Effector CD8-positive, alpha-beta T cell (primary cell): ENCODE data around the gene SLC7A9.

Experiments used
- DNase-seq: peaks from one replicate; lab custom pipeline; 2025; lab: John Stamatoyannopoulos, UW
- total RNA-seq, 4 experiments: gene quantifications; one replicate each; lab custom pipeline; 2026; lab: John Stamatoyannopoulos, UW

Gene SLC7A9
- total RNA-seq = 0 to 1.3 (median 0.69) reads per million in 4 experiments

DNA sequence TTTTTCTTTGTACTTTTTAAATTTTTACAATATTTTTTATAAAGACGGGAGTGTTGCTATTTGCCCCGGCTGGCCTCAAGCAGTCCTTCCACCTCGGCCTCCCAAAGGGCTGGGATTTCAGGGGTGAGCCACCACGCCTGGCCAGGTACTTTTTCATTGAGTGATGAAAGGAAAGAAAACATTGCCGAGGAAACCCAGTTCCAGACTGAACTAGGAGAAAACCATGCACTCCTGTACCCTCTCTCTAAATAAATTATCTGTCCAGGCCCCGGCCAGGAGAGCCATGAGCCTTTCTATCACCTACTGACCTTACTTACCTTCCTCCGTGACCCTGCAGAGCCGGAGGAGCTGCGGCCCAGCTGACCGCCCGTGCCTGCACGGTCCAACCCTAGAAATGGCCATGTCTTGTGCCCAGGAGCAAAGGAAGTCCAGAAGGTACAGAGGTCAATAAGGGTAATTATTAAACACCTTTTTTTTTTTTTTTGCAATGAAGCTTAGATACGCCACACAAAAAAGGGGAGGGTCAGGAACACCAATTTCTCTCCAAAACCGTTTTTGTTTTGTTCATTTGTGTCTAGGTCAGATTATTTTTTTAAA is at the start of gene SLC7A9:
Gene SLC7A9 (minus strand): TSS at position 399 of the 597 bp plus-strand sequence. CDS start 1,233 bp downstream, outside the sequence.
- DNase-seq = no peak

DNA sequence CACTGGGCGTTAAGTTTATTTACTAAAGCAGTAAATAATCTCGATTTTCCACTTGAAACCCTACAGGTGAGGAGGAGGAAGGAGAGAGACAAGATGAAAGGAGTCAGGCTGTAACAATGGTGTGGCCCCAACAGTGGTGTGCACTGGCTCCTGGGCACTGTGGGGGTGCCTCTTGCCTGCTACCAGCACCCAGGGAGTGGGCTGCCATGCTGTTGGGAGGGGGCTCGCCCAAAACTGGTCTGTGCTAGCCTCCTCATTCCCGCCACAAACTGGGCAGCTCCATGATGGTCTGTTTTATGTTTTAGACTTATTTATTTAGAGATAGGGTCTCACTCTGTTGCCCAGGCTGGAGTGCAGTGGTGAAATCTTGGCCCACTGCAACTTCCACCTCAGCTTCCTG is 49.8 kb upstream of the SLC7A9 start:
- no peak for DNase-seq

DNA sequence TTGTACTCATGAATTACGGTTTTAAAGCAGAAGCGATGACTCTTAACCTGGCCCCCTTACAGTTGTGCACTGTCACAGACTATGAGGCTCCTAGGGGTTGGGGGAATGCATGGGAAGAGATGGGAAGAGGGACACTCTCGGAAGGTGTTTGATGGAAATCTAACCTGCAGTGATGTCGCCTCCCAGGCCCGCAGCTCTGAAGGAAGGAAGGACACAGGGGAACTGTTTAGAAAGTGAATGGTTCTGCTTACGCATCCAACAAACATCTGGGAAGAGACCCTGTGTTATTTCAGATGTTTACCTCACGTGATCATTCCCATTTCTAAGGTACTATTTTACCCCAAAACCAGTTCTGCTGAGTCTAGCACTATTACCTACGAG is 48.0 kb upstream of the SLC7A9 start:
- no peak for DNase-seq

DNA sequence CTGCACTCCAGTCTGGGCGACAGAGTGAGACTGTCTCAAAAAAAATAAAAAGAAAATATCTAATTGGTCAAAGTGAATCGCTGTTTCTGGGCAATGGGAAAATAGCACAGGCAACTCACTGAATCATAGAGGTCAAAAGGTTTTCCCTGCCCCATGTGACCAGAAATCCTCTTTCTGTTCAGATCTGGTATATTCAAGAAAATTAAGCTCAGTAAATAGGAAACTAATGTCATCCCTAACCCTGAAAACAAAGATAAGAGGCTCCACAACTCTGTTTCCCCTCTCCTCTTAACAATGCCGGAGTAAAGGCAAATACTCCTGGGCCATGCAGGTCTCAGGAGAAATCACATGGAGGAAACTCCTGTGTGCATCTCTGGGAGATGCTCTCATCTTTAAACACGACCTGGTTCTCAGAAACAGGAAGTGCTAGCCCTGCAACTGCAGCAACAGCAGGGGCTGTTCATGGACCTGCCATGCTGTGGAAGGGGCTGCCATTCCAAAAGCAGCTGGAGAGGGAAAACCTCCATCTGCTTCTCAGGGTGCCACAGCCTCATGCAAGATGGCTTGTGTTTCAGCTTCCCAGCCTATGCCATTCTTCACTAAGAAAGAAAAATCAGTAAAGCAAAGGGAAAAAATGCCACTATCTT is 47.5 kb upstream of the SLC7A9 start:
- no peak for DNase-seq

DNA sequence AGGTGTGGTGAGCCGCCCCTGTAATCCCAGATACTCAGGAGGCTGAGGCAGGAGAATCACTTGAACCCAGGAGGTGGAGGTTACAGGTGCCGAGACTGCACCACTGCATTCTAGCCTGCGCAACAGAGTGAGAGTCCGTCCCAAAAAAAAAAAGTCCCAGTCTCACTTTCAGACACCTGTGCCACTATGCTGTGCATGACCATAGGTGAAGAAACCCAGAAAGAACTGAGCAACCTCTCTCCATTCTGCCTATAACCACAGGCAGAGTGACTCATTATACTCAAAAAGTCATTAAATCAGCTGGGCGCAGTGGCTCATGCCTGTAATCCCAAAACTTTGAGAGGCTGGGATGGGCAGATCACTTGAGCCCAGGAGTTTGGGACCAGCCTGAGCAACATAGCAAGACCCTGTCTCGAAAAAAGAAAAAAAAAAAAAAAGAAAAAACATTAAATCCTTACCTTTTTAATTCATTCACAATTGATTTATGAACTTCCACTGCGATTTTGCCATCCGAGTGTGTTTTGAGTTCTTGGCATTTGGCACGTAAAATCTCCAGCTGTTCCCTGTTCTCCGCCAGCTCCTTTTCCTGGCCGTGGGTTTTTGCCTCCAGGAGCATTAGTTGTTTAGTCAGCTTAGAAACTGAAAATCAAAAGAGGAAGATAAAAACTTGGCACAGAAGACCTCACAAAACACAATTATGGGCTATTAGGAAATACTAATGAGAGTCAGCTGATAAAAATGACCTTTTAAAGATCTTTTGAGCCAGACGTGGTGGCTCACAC is 45.5 kb upstream of the SLC7A9 start:
- DNase-seq = no peak

DNA sequence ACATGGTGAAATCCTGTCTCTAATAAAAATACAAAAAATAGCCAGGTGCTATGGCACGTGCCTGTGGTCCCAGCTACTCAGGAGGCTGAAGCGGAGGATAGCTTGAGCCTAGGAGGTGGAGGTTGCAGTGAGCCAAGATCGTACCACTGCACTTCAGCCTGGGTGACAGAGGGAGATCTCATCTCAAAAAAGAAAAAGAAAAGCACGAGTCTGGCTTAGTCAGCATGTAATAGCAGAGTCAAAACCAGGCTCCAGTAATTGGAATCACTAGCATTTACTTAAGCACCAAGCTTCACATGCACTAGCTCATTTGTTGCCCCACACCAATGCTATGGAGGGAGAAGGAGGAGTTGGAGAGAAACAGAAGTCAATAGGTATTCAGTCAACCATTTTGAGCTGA is 41.9 kb upstream of the SLC7A9 start:
- DNase-seq = no peak

DNA sequence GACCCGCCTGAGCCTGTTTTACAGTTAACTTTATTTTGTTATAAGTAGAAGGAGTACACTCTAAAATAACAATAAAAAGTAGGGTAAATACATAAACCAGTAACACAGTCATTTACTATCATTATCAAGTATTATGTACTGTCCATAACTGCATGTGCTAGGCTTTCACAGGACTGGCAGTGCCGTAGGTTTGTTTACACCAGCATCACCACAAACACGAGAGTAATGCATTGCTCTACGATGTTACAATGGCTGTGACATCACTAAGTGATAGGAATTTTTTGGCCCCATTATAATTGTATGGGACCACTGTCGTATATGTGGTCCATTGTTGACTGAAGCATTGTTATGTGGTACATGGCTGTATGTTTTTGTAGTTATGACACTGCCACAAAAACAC is 41.3 kb upstream of the SLC7A9 start:
- no peak for DNase-seq

DNA sequence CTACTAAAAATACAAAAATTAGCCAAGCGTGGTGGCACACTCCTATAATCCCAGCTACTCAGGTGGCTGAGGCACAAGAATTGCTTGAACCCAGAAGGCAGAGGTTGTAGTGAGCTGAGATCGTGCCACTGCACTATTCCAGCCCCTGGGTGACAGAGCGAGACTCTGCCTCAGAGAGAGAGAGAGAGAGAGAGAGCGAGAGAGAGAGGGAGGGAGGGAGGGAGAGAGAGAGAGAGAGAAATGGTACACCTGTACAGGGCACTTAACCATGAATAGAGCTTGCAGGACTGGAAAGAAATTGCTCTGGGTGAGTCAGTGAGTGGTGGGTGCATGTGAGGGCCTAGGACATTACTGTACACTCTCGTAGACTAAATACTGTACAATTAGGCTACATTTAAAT is 40.5 kb upstream of the SLC7A9 start:
- DNase-seq = no peak

DNA sequence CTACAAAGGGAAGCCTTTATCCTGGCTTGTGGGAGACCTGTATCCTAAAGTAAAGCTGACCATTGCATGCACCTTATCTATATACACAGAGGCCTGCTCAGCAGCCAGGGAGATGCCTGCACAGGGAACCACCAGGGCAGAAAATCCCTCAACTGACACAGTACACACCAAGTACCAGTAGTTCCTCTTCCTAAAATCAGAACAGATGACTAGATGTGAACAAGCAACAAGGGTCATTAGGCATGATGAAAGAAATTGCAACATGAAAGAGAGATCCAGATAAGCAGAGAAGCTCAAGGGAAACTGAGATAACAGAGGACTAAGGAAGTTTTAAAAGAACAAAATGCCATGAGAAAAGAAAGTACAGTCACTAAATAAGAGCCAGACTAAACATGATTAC is 39.7 kb upstream of the SLC7A9 start:
- DNase-seq = no peak

DNA sequence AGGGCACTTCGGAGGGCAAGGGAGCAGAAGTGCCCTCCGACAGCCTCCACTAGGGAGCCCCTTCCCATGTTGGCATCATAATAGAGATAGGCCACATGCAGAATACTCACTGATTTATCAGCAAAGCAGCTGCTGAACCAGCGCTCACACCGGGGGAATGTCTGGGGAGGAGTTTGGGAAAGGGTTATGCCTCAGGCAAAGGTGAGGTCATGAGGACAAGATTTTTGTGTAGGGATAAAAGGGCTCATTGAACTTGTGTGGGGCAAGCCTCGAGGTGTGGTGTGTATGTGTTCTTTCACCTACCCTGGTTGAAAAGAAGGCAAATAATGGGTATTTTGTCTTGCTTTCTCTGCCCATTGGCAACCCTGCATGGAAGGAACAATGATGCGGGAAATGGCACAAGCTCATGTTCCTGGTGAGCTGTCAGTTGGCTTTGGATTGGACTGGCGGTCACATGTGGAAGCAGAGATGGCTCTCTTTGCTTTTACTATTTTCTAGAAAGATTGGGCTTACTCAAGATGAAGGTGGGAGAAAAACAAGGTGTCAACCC is 39.1 kb upstream of the SLC7A9 start:
- no peak for DNase-seq

DNA sequence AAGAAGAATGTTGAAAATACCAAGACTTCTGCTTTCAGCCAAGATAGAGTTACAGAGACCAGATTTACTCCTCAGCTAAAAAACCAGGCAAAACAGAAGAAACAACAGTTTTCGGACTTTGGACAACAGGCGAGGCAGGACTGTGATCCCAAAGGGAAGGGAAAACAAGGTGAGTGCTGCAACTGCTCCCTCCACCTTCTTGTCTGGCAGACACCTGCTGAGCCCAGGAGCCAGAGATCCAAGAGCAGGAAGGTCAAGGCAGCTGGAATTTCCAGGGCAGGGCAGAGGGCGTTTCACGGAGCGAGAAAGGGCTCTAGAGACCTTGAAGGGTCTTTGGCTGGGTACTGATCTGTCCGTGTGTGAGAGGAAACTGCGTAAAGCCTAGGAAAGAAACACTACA is 32.9 kb upstream of the SLC7A9 start:
- no peak for DNase-seq

DNA sequence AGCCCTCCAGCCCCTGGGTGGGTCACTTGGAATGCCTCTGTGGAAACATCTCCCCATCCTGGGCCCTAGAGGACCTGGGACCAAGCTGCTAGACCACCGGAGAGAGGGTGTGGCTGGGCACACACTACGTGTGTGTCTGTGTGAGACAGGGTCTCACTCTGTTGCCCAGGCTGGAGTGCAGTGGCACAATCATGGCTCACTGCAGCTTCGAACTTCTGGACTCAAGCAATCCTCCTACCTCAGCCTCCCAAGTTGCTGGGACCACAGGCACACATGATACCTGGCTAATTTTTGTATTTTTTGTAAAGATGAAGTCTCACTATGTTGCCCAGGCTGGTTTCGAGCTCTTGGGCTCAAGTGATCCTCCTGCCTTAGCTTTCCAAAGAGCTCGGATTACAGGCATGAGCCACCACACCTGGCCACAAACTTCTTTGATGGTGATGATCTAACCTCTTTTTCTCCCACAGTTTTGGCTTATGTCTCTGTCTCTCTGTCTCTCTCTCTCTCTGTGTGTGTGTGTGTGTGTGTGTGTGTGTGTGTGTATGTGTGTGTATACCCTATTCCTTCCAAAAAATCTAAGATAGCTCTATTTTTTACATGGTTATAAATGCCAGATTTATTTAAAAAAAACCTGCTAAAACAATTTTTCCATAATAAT is 32.1 kb upstream of the SLC7A9 start:
- no peak for DNase-seq

DNA sequence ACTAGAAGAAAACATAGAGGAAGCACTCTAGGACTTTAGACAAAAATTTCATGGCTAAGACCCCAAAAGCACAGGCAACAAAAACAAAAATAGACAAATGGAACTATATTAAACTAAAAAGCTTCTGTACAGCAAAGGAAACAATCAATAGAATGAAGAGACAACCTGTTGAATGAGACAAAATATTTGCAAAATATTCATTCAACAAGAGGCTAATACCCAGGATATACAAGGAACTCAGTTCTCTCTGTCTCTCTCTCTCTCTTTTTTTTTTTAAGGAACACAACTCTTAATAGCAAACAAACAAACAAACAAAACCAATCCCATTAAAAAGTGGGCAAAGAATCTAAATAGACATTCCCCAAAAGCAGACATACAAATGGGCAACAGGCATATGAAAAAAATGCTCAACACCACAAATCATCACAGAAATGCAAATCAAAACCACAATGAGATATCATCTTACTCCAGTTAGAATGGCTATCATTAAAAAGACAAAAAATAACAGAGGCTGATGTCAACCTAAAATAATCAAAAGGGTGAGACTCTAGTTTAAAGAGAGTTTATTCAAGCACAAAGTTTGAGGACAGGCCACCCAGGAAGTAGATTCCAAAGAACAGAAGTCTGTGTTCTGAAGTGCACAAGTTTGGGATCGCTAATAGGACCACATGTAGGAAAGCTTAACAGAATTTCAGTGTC is 27.1 kb upstream of the SLC7A9 start:
- DNase-seq = no peak

DNA sequence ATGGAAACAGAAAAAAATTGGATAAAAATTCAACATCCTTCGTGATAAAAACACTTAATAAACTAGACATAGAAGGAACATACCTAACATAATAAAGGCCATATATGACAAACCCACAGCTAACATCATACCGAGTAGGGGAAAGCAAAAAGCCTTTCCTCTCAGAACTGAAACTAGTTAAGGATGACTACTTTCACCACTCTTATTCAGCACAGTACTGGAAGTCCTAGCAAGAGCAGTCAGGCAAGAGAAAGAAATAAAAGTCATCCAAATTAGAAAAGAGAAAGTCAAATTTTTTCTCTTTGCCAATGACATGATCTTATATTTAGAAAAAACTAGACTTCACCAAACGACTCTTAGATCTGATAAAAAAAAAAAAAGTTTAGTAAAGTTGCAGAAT is 25.8 kb upstream of the SLC7A9 start:
- DNase-seq = no peak

DNA sequence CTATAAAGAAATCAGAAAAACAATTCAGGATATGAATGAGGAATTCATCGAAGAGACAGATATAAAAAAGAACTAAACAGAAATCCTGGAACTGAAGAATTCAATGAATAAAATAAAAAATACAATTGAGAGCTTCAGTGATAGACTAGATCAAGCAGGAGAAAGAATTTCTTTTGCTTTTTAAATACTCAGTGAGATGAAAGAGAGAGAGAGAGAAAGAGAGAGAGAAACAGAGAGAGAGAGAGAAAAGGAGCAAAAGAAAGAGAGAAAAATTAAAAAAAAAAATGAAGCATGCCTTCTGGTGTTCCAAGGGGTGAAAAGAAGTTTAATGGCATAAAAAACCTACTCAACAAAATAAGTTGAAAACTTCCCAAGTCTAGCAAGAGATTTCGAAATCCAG is 22.0 kb upstream of the SLC7A9 start:
- no peak for DNase-seq

DNA sequence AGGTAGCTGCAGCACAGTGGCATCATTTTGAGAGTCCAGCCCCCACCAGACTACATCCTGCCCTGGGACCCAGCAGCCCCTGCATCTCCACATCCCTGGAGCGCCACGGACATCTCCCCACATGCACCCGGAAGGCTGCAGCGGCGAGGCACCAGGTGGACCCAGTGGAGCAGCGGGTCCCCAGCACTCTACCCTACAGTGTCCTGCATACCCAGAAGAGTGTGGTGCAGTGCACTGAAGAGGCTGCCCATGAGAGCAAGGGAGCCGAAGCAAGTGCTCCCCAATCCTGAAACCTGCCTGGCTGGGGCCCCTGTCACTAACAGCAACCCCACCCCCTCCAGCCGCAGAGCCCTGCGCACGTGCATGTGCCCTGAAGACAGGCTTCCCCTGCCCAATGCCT is 21.3 kb upstream of the SLC7A9 start:
- DNase-seq = no peak

DNA sequence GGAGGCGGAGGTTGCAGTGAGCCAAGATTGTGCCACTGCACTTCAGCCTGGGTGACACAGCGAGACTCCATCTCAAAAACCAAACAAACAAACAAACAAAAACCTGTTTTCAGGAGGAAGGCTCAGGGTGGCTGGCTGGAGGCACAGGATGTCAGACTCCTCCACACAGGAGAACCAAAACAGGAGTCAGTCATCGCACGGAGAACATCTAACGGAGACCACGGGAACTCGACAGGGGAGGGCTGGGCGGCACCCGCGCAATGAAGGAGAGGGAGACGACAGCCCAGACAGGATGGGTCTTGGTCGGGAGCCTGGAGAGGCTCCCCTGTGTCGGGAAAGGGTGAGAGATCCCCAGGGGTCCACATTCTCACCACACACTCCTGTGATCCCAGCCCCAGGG is 20.8 kb upstream of the SLC7A9 start:
- DNase-seq = no peak

DNA sequence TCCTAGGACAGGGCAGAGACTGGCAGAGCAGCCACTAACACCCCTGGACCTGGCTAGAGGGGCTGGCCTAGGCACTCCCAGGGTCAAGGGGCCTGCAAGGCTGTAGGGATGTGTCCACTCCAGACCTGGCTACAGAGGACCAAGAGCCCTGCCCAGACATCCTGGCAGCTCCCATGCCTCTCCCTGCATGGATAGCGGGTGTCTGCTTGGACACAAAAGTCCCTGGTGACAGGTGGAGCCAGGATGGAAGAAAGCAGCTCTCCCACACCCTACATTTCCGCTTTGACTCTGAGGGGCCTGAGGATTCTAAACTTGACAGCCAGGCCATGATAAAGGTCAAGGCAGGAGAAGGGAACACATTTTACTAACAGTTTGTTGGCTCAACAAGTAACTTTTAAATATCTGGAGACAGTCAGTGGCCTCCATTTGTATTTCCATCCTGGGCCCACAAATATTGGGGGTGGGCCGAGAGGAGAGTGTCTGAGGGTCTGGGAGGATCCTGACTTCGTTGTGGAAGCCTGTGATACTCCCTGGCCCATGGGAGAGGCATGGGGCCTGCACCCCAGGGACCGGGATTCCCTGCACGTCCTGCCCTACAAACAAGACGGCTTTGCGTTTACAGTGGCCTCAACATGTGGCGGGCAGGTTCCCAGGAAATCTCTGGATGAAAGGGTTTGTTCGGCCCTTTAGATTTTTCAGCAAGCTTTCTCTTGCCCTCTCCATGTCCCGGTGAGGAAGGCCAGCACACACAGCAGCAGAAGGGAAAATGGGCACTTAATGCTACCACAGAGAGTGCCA is 19.8 kb upstream of the SLC7A9 start:
- no peak for DNase-seq

DNA sequence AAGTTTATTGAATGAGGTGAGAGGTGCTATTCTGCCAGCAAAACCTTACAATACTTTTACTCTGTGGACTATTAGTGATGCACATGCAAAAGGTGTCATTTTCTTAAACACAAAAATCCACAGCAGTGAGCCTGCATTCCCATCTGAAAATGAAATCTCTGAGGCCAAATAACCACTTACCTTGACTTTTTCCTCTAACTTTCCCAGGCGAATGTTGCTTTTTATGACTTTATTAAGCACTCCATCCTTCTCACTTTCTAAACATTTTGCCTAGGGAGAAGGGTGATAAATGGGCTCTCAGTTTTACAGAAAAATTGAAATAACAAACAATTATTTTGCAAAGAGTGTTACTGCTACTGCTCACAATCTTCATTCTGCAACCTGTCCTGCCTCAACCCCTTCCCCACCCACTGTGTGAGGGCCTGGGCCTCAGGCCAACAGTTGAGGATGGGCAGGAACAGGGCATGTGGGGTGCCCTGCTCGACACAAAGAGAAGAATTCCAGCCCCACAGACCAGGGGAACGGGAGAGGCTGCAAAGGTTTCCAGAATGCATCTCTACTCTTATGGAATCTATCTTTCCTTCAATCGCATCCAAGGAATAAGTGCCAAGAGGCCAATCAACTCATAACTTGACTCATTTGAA is 18.1 kb upstream of the SLC7A9 start:
- DNase-seq = no peak

DNA sequence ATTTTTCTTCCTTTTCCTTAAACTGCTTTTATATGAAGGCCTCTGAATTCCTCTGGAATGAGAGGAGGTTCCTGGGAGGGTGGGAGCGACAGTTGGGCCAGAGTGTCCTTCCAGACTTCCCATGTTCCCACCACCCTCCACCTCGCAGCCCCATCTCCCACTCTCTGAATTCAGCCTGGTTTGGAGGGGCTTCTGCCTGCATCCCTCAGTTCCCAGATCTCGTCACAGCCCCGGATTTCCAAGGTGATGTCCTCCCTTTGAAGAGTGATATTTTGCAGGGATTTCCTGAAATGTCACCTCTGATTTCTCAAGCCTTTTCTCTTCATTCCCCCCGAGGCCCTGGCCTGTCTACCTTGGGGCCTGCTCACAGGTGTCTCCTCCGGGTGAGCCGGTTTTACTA is 16.7 kb upstream of the SLC7A9 start:
- DNase-seq = no peak
